ENCODE results near the gene ATP6AP1. TPM values are rescaled to one million over a fixed set of nuclear protein-coding genes. Genes with fewer than 3 reads are reported as not detected.

Gene ATP6AP1
- total and polyA plus RNA-seq, 2 of the 13 experiments (the other 11 are each of a cell fraction or from before 2014, with no cell fraction given): 56.7 to 110 TPM

- TF ChIP-seq ZNF574 (CRISPR knock-in tag; IDR thresholded peaks at IDR 0.05) (no peak), MBNL3 (CRISPR knock-in tag; conservative IDR thresholded peaks at IDR 0.05) (no peak), CREB1 (IDR thresholded peaks at IDR 0.05) (no peak), CREB1 (CRISPR knock-in tag; IDR thresholded peaks at IDR 0.05) (no peak)
Observed at GRCh38 chrX:154464806-154465365, 36.4 kb downstream of the ATP6AP1 start (continued).

DNA sequence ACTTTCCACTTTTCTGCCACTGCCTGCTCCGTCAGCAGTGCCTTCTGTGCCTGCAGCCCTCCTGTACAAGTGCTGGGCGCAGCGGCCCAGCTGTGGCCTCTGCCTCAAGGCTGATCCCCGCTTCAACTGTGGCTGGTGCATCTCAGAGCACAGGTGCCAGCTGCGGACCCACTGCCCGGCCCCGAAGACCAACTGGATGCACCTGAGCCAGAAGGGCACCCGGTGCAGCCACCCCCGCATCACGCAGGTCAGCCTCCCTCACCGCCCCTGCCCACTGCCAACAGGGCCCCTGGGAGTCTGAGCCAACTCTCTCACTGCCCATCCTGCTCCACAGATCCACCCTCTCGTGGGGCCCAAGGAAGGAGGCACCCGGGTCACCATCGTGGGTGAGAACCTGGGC, 37.1 kb downstream of the ATP6AP1 start:
- Histone ChIP-seq H3K79me2 (ENCODE audit: insufficient read depth, low read length) (no peaks in the 10 kb centered on the region), H3K4me3 (replicated peaks in 1 of 3; ENCODE audit: insufficient read depth in 1 of 3, low read depth in 2 of 3, low read length in 3 of 3) (no peak overlapping the region), H2AFZ (ENCODE audit: low read length) (no peak overlapping the region), H3K27ac (ENCODE audit: extremely low read length, insufficient read depth, low read length) (no peak overlapping the region), H3K4me1 (ENCODE audit: insufficient read depth, low read length) (no peaks in the 10 kb centered on the region), H3K9me3 (ENCODE audit: low read length) (no peaks in the 10 kb centered on the region), H4K20me1 (ENCODE audit: insufficient read depth, low read length) (no peaks in the 10 kb centered on the region), H3K36me3 (replicated peaks in 1 of 2; ENCODE audit: control insufficient read depth in 1 of 2, insufficient read depth in 2 of 2, low read length in 2 of 2) (peaks cover 3 to 9% of the 10 kb centered on the region in 2 experiments; a peak in 3 of 5 replicates), H3K27me3 (ENCODE audit: control insufficient read depth in 1 of 2, insufficient read depth in 2 of 2, low read length in 2 of 2) (no peaks in the 10 kb centered on the region), H3K4me2 (ENCODE audit: low read depth, low read length) (no peak overlapping the region), H3K9ac (ENCODE audit: insufficient read depth, low read depth, low read length) (no peak overlapping the region)
- ATAC-seq: no peak
- intact Hi-C loops (cut with micrococcal nuclease; ENCODE audit: unreplicated experiment): no loop called here
- no peak for FAIRE-seq
- POLR2A ChIA-PET: no interaction called here
- no CpG with 5 or more reads among the region's 14 CpGs for WGBS (ENCODE audit: low lambda C conversion rate)
- in situ Hi-C loops (cut with HindIII; ENCODE audit: extremely low pct_ligation_motif_present, low pct_unique_long_range_greater_than_20kb): no loop called here
- CTCF ChIA-PET (ENCODE audit: low intra/inter-chr PET ratio, low total read pairs): no interaction called here
- TF ChIP-seq, protein P1, sequence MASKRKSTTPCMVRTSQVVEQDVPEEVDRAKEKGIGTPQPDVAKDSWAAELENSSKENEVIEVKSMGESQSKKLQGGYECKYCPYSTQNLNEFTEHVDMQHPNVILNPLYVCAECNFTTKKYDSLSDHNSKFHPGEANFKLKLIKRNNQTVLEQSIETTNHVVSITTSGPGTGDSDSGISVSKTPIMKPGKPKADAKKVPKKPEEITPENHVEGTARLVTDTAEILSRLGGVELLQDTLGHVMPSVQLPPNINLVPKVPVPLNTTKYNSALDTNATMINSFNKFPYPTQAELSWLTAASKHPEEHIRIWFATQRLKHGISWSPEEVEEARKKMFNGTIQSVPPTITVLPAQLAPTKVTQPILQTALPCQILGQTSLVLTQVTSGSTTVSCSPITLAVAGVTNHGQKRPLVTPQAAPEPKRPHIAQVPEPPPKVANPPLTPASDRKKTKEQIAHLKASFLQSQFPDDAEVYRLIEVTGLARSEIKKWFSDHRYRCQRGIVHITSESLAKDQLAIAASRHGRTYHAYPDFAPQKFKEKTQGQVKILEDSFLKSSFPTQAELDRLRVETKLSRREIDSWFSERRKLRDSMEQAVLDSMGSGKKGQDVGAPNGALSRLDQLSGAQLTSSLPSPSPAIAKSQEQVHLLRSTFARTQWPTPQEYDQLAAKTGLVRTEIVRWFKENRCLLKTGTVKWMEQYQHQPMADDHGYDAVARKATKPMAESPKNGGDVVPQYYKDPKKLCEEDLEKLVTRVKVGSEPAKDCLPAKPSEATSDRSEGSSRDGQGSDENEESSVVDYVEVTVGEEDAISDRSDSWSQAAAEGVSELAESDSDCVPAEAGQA (IDR thresholded peaks at IDR 0.05; ENCODE audit: low read depth): no peak
- TF ChIP-seq, protein P1 (CRISPR knock-in tag; IDR thresholded peaks at IDR 0.05; ENCODE audit: borderline replicate concordance): no peak
- no peak for TF ChIP-seq NR1H2 (CRISPR knock-in tag; IDR thresholded peaks at IDR 0.05; ENCODE audit: borderline replicate concordance, low read depth)
- TF ChIP-seq HOXA5 (CRISPR knock-in tag; IDR thresholded peaks at IDR 0.05): no peak
- no peak for TF ChIP-seq NPAS2 (CRISPR knock-in tag; IDR thresholded peaks at IDR 0.05; ENCODE audit: borderline replicate concordance)
- TF ChIP-seq RFX3 (CRISPR knock-in tag; IDR thresholded peaks at IDR 0.05): no peak
- no peak for TF ChIP-seq MEF2D (CRISPR knock-in tag; IDR thresholded peaks at IDR 0.05)
- TF ChIP-seq NCOA5 (CRISPR knock-in tag; IDR thresholded peaks at IDR 0.05): no peak
- no peak for TF ChIP-seq HMG20B (CRISPR knock-in tag; conservative IDR thresholded peaks at IDR 0.05)
- no peak for TF ChIP-seq ZSCAN22 (CRISPR knock-in tag; IDR thresholded peaks at IDR 0.05)
- TF ChIP-seq BORCS8-MEF2B (CRISPR knock-in tag; IDR thresholded peaks at IDR 0.05): no peak
- no peak for DNase-seq (ENCODE audit: low spot score)
- BruUV-seq (replicated peaks): no TSS peak
